HepG2 (cell line): Measurements from ENCODE around the gene KIAA0232. TPM values are rescaled to one million over a fixed set of nuclear protein-coding genes. Genes with fewer than 3 reads are reported as not detected.

Source experiments
- ATAC-seq: fragments of 200-7000 bp; cut with Tn5 transposase; 3 replicates; pipeline ENCODE4 v1.9.1; 2020; ENCODE audit warnings: mild to moderate bottlenecking, moderate library complexity
- BruUV-seq: library from RNA; stranded (reverse); fragments of 400-500 nt; replicated peaks from 2 replicates; lab custom pipeline; 2021; lab: Mats Ljungman, UMichigan
- CTCF ChIA-PET: fragments of 300-600 bp; formaldehyde crosslinking; extraction: SDS; loops from one replicate; lab custom pipeline; 2021; ENCODE audit warnings: low total read pairs, inconsistent platforms, low intra/inter-chr PET ratio; lab: Yijun Ruan, JAX
- POLR2A ChIA-PET: fragments of 350-600 bp; sonication (Branson Sonifier 250); formaldehyde crosslinking; loops from one replicate; lab custom pipeline; 2020; ENCODE audit warnings: antibody characterized with exemption, inconsistent platforms; lab: Yijun Ruan, JAX
- DNase-seq: peaks from one replicate; pipeline ENCODE4 v3.0.0-alpha.2; 2015; ENCODE audit warnings: low spot score
- FAIRE-seq: peaks from 3 replicates; lab custom pipeline; 2011; peaks lifted over from hg19 to GRCh38; lab: Jason Lieb, UNC
- H2AFZ ChIP-seq: one replicate; pipeline ENCODE4 v1.6.1; 2011; ENCODE audit warnings: low read length, inconsistent platforms
- H3K27ac ChIP-seq: fragments of 300-600 bp; 3 replicates; pipeline ENCODE4 v1.8.0; 2011; ENCODE audit warnings: mixed run types, mild to moderate bottlenecking, mixed read lengths, low read length, inconsistent platforms; ENCODE audit not compliant: insufficient read depth; ENCODE audit errors: extremely low read length
- H3K27me3 ChIP-seq, 2 experiments: fragments of 200-600 bp in 1 of 2; 2 replicates in 1 of 2; 3 replicates in 1 of 2; pipeline versions ENCODE4 v1.6.0 to v1.8.0; 2011; ENCODE audit warnings: low read length in 2 of 2, mild to moderate bottlenecking in 2 of 2, moderate library complexity in 2 of 2, inconsistent platforms in 1 of 2; ENCODE audit not compliant: insufficient read depth in 2 of 2, control insufficient read depth in 1 of 2
- H3K36me3 ChIP-seq, 2 experiments: fragments of 200-600 bp in 1 of 2; replicated peaks in 1 of 2; 2 replicates in 1 of 2; 3 replicates in 1 of 2; pipeline versions ENCODE4 v1.5.1 to v1.8.0; 2011; ENCODE audit warnings: low read length in 2 of 2, inconsistent platforms in 1 of 2; ENCODE audit not compliant: insufficient read depth in 2 of 2, control insufficient read depth in 1 of 2
- H3K4me1 ChIP-seq: 2 replicates; pipeline ENCODE4 v1.5.1; 2012; ENCODE audit warnings: low read length, inconsistent platforms; ENCODE audit not compliant: insufficient read depth
- H3K4me2 ChIP-seq: 2 replicates; pipeline ENCODE4 v1.6.0; 2011; ENCODE audit warnings: low read depth, low read length, inconsistent platforms
- H3K4me3 ChIP-seq, 3 experiments: fragments of 200-600 bp in 1 of 3; sonication (generic), shearing (Covaris generic) in 1 of 3; replicated peaks in 1 of 3; 2 replicates each; pipeline ENCODE4 v1.5.1; 2011 to 2016; ENCODE audit warnings: low read length in 3 of 3, inconsistent platforms in 2 of 3, low read depth in 2 of 3, mild to moderate bottlenecking in 2 of 3, control low read depth in 1 of 3, mixed read lengths in 1 of 3; ENCODE audit not compliant: insufficient read depth in 1 of 3
- H3K79me2 ChIP-seq: one replicate; pipeline ENCODE4 v1.6.1; 2011; ENCODE audit warnings: low read length, inconsistent platforms; ENCODE audit not compliant: insufficient read depth
- H3K9ac ChIP-seq: 2 replicates; pipeline ENCODE4 v1.6.0; 2011; ENCODE audit warnings: mild to moderate bottlenecking, low read depth, low read length, inconsistent platforms; ENCODE audit not compliant: insufficient read depth
- H3K9me3 ChIP-seq: 2 replicates; pipeline ENCODE4 v1.5.1; 2012; ENCODE audit warnings: mild to moderate bottlenecking, low read length
- H4K20me1 ChIP-seq: 2 replicates; pipeline ENCODE4 v1.6.0; 2011; ENCODE audit warnings: inconsistent platforms, mild to moderate bottlenecking, low read length, moderate library complexity; ENCODE audit not compliant: insufficient read depth
- ATF5 ChIP-seq: sonication (generic); formaldehyde crosslinking; IDR thresholded peaks from 2 replicates; pipeline ENCODE4 v1.4.0; 2020; ENCODE audit warnings: mild to moderate bottlenecking, low read depth, missing genetic modification reagents
- ETS1 ChIP-seq: sonication (generic); formaldehyde crosslinking; IDR thresholded peaks from 2 replicates; pipeline ENCODE4 v1.4.0; 2020; ENCODE audit warnings: missing genetic modification reagents
- MYNN ChIP-seq: sonication (generic); formaldehyde crosslinking; IDR thresholded peaks from 2 replicates; pipeline ENCODE4 v1.4.0; 2020; ENCODE audit warnings: mild to moderate bottlenecking, low read depth, missing genetic modification reagents
- SMYD3 ChIP-seq: sonication (generic); formaldehyde crosslinking; IDR thresholded peaks from 2 replicates; pipeline ENCODE4 v1.8.1; 2023; ENCODE audit warnings: mild to moderate bottlenecking, missing genetic modification reagents
- ZBTB2 ChIP-seq: sonication (generic); formaldehyde crosslinking; IDR thresholded peaks from 2 replicates; pipeline ENCODE4 v1.8.0; 2022; ENCODE audit warnings: low read depth, missing genetic modification reagents
- WGBS: methylation state at CpG from one replicate; pipeline ENCODE4 v1.1.6; 2017; ENCODE audit warnings: low lambda C conversion rate; 5-methylcytosine and 5-hydroxymethylcytosine counted together
- in situ Hi-C: cut with HindIII; loops from 2 replicates; pipeline ENCODE4 v1.10.0; 2017; ENCODE audit warnings: low pct_unique_long_range_greater_than_20kb; ENCODE audit not compliant: extremely low pct_ligation_motif_present
- intact Hi-C: fragments of 100-400 bp; cut with micrococcal nuclease; formaldehyde crosslinking; loops from one replicate; pipeline ENCODE4 v1.10.0; 2022; ENCODE audit not compliant: unreplicated experiment
- polyA plus RNA-seq, 8 experiments: library from polyadenylated mRNA; depleted of rRNA in 3 of 8; stranded (reverse) in 7 of 8; unstranded in 1 of 8; fragments of >200 nt; fragmentation: Illumina TruSeq in 4 of 8; extraction: Trizol in 4 of 8; gene quantifications; 2 replicates each; pipeline versions ENCODE4 v1.2.1 to v1.2.3, GENCODE V29; 2011 to 2016; ENCODE audit warnings: low read depth in 4 of 8, missing spikeins in 1 of 8, mixed read lengths in 1 of 8; ENCODE audit not compliant: insufficient read depth in 1 of 8
- total RNA-seq, 5 experiments: library from RNA; depleted of rRNA; stranded (reverse); fragments of >200 nt; fragmentation: Illumina TruSeq; extraction: Trizol; gene quantifications; 2 replicates each; pipeline ENCODE4 v1.2.3, GENCODE V29; 2016; ENCODE audit warnings: low read depth in 1 of 5

Gene KIAA0232
- total and polyA plus RNA-seq, 2 of the 13 experiments (the other 11 are each of a cell fraction or from before 2014, with no cell fraction given) = 7.8 to 17.1 TPM

- H3K27ac ChIP-seq = no peak overlapping the region
These were observed 31.2 kb downstream of the KIAA0232 start for GRCh38 chr4:6813725-6814124.

More at GRCh38 chr4:6813725-6814124, 31.2 kb downstream of the KIAA0232 start:
- WGBS = 98% methylated on average over 3 of the region's 3 CpGs
- ChIA-PET CTCF (no interaction called here), POLR2A (no interaction called here)
- H3K4me1 ChIP-seq = peaks cover 12% of the 10 kb centered on the region; the same call in 1 of the 2 replicates
- ATAC-seq = no peak
- H4K20me1 ChIP-seq = peaks cover 4% of the 10 kb centered on the region
- no TSS peak for BruUV-seq
- H3K4me2 ChIP-seq = no peak overlapping the region
- intact Hi-C loops = no loop called here
- FAIRE-seq = no peak
- H2AFZ ChIP-seq = no peak overlapping the region
- DNase-seq = no peak
- peaks cover 80% of the 10 kb centered on the region for H3K79me2 ChIP-seq
- no peak overlapping the region for H3K9ac ChIP-seq
- peaks cover 1 to 4% of the 10 kb centered on the region in 2 experiments; a peak in 2 of 5 replicates for H3K36me3 ChIP-seq
- H3K27me3 ChIP-seq = no peaks in the 10 kb centered on the region
- H3K4me3 ChIP-seq = no peak overlapping the region
- no peak for TF ChIP-seq ZBTB2
- TF ChIP-seq SMYD3 (CRISPR knock-in tag) = no peak
- no peak for TF ChIP-seq ETS1 (CRISPR knock-in tag)
- TF ChIP-seq MYNN (CRISPR knock-in tag) = no peak
- no peak for TF ChIP-seq ATF5 (CRISPR knock-in tag)
- in situ Hi-C loops = no loop called here
- H3K9me3 ChIP-seq = no peaks in the 10 kb centered on the region
